Breast epithelium (tissue), 4 donors: ENCODE measurements around the gene TRIM47. TPM values are rescaled to one million over a fixed set of nuclear protein-coding genes. Genes with fewer than 3 reads are reported as not detected.

Experiments
- DNase-seq, 2 donors: peaks; one replicate each; pipeline ENCODE4 v3.0.0-alpha.2; 2019; ENCODE audit warnings: low spot score in 2 of 2
- H3K27ac ChIP-seq, 2 donors: fragments of 200-600 bp; sonication (generic) in 1 of 2; one replicate each; pipeline ENCODE4 v1.5.1; 2016 to 2019; ENCODE audit warnings: mild to moderate bottlenecking in 1 of 2
- H3K27me3 ChIP-seq, 2 donors: fragments of 200-600 bp; sonication (generic) in 1 of 2; one replicate each; pipeline versions ENCODE4 v1.5.1 to v1.6.0; 2017 to 2019; ENCODE audit warnings: control low read depth in 1 of 2, mild to moderate bottlenecking in 1 of 2
- H3K36me3 ChIP-seq: fragments of 200-600 bp; one replicate; pipeline ENCODE4 v1.5.1; 2019
- H3K4me1 ChIP-seq, 2 donors: fragments of 200-600 bp; sonication (generic); one replicate each; pipeline ENCODE4 v1.5.1; 2016 to 2019; ENCODE audit warnings: control low read depth in 1 of 2
- H3K4me3 ChIP-seq, 3 donors: fragments of 200-600 bp; sonication (generic); 1 replicate in 2 of 3; 2 replicates in 1 of 3; pipeline ENCODE4 v1.5.1; 2016 to 2019; ENCODE audit warnings: mild to moderate bottlenecking in 3 of 3, moderate library complexity in 2 of 3
- H3K9me3 ChIP-seq, 2 donors: fragments of 200-600 bp; sonication (generic) in 1 of 2; one replicate each; pipeline ENCODE4 v1.5.1; 2016 to 2019; ENCODE audit warnings: control low read depth in 1 of 2
- POLR2A ChIP-seq: fragments of 450-650 bp; IDR thresholded peaks from one replicate; pipeline ENCODE4 v1.6.1; 2016; ENCODE audit warnings: antibody characterized with exemption, mild to moderate bottlenecking, moderate library complexity
- POLR2AphosphoS5 ChIP-seq, 3 donors: sonication (generic); formaldehyde crosslinking; IDR thresholded peaks; one replicate each; pipeline ENCODE4 v1.6.1; 2017; ENCODE audit warnings: antibody characterized with exemption in 3 of 3
- intact Hi-C: fragments of 100-400 bp; cut with DNase I; formaldehyde crosslinking; loops from one replicate; pipeline ENCODE4 v1.15.1; 2023; ENCODE audit warnings: low total_unique reads
- total RNA-seq, 3 donors: library from RNA; depleted of rRNA; stranded (reverse); fragments of >200 nt; gene quantifications; one replicate each; pipeline ENCODE4 v1.1.0, GENCODE V29; 2016
- TF ChIP-seq, protein P1 (sequence below), 3 donors: fragments of 450-650 bp; IDR thresholded peaks; one replicate each; pipeline ENCODE4 v1.5.1; 2016 to 2017; ENCODE audit warnings: antibody characterized with exemption in 3 of 3, mild to moderate bottlenecking in 3 of 3, moderate library complexity in 3 of 3

The TRIM47 gene
- total RNA-seq, 3 donors from 2014 or later: 15.4 to 26.1 (median 23.3) TPM

DNA sequence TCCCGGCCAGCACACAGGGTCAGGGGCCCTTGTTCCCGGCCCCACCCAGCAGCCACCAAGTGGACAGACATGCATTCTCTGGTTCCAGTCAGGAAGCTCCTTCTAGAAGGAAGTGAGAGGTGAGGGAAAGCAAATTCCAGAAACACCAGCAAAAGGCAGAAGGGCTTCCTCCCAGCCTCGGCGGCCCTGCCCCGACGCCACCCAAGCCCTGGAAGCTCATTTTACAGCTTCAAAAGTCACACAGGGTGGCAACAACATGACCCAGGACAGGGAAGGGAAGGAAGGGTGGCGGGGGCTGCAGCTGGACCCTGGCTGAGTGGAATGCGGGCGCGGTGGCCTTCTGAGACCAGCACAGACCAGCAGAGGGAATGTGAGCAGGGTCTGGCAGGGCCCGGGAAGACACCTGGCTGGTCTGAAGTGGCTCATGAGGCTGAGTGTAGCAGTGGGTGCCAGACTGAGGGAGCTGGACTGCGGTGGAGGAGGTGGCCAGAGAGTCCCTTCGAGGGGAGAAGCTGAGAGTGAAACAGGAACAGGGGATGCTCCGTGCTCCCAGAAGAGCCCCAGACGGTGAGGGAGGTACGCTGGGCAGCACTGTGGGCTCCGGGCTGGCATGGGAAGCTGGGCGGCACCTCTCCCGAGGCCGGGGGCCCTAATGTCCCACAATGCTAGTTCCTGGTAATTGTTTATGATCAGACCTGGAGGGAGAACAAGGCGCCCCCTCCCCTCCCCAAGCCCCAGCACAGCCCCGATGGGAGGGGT lies 32.3 kb downstream of the TRIM47 start:
- DNase-seq: no peak
- Histone ChIP-seq H3K27me3 (no peaks in the 10 kb centered on the region), H3K4me3 (no peak overlapping the region), H3K27ac (peak overlapping the region; percentile 94 to 95), H3K36me3 (peaks cover 7% of the 10 kb centered on the region), H3K9me3 (no peaks in the 10 kb centered on the region), H3K4me1 (peaks cover 16 to 53% of the 10 kb centered on the region in 2 donors)
- intact Hi-C loops: loop anchor here (10.0 kb wide), 1 partner anchor 61 kb away; the partner anchor contains the start of gene UNK
- TF ChIP-seq, protein P1, sequence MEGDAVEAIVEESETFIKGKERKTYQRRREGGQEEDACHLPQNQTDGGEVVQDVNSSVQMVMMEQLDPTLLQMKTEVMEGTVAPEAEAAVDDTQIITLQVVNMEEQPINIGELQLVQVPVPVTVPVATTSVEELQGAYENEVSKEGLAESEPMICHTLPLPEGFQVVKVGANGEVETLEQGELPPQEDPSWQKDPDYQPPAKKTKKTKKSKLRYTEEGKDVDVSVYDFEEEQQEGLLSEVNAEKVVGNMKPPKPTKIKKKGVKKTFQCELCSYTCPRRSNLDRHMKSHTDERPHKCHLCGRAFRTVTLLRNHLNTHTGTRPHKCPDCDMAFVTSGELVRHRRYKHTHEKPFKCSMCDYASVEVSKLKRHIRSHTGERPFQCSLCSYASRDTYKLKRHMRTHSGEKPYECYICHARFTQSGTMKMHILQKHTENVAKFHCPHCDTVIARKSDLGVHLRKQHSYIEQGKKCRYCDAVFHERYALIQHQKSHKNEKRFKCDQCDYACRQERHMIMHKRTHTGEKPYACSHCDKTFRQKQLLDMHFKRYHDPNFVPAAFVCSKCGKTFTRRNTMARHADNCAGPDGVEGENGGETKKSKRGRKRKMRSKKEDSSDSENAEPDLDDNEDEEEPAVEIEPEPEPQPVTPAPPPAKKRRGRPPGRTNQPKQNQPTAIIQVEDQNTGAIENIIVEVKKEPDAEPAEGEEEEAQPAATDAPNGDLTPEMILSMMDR (IDR thresholded peaks at IDR 0.05): no peak
- TF ChIP-seq POLR2AphosphoS5 (IDR thresholded peaks at IDR 0.05) (no peak), POLR2A (no peak)

DNA sequence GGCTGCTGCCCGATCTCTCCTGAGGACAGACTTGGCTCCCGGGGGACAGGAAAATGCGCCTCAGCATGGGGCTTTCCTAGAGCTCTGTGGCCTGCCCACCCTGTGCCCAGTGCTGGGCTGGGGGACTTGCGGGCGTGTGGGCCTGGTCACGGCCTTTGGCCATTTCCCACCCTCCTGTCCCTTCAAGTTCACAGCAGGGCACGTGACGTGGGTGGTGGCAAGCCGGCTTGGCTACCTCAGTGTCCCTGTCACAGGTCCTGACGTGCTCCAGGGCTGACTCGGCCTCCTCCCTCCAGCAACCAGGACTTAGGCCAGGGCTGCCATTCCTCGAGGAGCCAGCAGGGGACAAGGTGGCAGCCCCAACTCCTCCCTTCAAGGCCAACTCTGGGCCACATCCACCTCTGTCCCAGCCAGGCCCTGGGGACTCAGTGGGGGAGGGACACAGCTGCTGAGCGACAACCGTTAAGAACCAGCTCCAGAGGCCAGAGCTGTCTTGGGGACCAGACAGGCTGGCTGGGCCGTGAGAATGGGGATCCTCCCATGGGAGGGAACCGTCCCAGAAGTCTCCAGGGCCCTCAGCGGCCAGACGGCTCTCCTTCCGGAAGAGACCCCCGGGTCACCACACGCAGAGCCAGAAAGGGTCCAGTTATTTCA lies 33.2 kb downstream of the TRIM47 start:
- H3K27ac ChIP-seq: peak overlapping the region; percentile 94 to 95
- DNase-seq: peak; percentile 92 to 95
- peak overlapping the region in 2 of 3 donors; percentile 33 to 46 for H3K4me3 ChIP-seq
- peaks cover 16 to 50% of the 10 kb centered on the region in 2 donors for H3K4me1 ChIP-seq
- peaks cover 7% of the 10 kb centered on the region for H3K36me3 ChIP-seq
- H3K9me3 ChIP-seq: no peaks in the 10 kb centered on the region
- TF ChIP-seq POLR2AphosphoS5 (IDR thresholded peaks at IDR 0.05) (peak; percentile 58 to 73 (median 63)), POLR2A (no peak)
- TF ChIP-seq, protein P1 (IDR thresholded peaks at IDR 0.05): peak; percentile 97 to 99 (median 97)
- intact Hi-C loops: loop anchor here (10.0 kb wide), 1 partner anchor 60 kb away; the partner anchor contains the start of gene UNK
- H3K27me3 ChIP-seq: no peaks in the 10 kb centered on the region

DNA sequence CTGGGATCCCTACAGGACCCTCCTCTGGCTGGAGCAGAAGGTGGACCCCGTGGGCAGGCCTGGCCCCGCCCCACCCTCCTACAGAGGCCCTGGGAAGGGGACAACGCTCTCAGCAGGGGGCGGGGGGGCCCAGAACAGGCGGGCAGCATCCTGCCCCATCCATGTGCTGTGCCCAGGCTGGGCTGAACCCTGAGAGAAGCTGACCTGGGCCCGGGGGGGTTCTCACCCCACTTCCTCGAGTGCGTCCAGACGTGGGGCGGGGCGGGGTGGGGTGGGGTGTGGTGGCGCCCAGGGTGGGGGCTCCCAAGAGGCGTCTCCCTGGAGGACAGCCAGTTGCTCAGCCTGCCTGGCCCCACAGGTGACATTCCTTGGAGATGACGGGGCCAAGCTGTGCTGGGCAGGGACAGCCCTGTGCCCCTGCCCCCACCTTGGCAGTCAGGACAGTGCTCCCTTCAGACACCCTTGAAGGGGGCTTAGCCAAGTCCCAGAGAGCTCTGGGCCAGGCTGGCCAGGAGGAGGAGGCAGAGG lies 33.8 kb downstream of the TRIM47 start:
- intact Hi-C loops: loop anchor here (10.0 kb wide), 1 partner anchor 60 kb away; the partner anchor contains the start of gene UNK
- Histone ChIP-seq H3K36me3 (peaks cover 7% of the 10 kb centered on the region), H3K27me3 (no peaks in the 10 kb centered on the region), H3K4me1 (peaks cover 15 to 45% of the 10 kb centered on the region in 2 donors), H3K9me3 (no peaks in the 10 kb centered on the region), H3K27ac (peak overlapping the region; percentile 94 to 95), H3K4me3 (peak overlapping the region in 2 of 3 donors; percentile 33 to 46)
- peak; percentile 84 to 92 for DNase-seq
- TF ChIP-seq POLR2AphosphoS5 (IDR thresholded peaks at IDR 0.05) (no peak), POLR2A (no peak)
- TF ChIP-seq, protein P1 (IDR thresholded peaks at IDR 0.05): no peak

DNA sequence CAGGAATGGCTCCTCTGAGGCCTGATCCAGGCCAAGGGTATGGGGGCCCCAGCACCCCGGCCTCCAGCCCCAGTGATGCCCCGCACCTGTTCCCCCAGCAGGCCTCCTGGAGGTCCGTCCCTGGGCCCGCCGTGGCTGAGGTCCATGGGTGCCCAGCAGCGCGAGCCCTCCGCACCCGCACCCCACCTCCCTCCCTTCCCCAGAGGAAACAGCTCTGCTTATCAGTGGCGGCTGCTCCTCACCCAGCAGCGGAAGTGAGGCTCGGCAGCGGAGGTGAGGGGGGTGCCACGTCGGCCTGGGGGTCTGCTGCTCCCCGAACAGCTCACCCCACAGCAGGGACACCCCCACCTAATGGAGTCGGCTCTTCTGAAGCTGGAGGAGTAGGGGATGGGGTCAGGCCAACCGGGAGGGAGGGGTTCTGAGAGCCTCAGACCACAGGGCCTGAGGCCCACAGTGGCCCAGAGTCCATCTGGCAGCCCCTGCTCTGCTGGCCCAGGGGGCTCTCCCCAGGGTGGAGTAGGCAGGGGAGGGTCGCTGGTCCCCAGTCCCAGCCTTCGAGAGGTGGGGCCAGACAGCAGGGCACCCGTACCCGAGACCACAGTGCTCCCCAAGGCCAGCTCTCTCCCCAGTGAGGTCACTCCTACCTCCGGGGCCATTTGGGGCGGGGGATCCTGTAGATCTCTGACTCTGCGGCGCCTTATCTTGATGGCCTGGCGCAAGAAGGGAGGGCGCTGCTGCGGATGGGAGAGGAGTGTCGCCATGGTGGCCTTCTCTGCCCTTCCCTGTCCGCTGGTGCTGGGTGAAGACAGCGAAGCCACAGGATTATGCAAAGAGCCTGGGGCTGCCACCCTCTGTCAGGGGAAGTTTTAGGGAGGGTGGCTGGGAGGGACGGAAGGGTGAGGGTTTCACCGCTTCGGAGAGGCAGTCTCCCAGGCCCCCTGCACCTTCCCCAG lies 34.5 kb downstream of the TRIM47 start, which contains the start of gene UNC13D:
TSS of gene UNC13D (minus strand) at position 828 of the 953 bp plus-strand sequence. CDS start at position 761, 67 bp downstream.
- peaks cover 7% of the 10 kb centered on the region for H3K36me3 ChIP-seq
- no peak for TF ChIP-seq POLR2A
- TF ChIP-seq, protein P1 (IDR thresholded peaks at IDR 0.05): no peak
- intact Hi-C loops: loop anchor here (10.0 kb wide), 1 partner anchor 59 kb away; the partner anchor contains the start of gene UNK
- peaks cover 10 to 37% of the 10 kb centered on the region in 2 donors for H3K4me1 ChIP-seq
- DNase-seq: peak in 1 of 2 donors; percentile 66
- no peaks in the 10 kb centered on the region for H3K9me3 ChIP-seq
- H3K4me3 ChIP-seq: peak within 1 kb of the TSS; percentile 15 to 46 (median 33)
- peak within 1 kb of the TSS; percentile 94 to 95 for H3K27ac ChIP-seq
- no peaks in the 10 kb centered on the region for H3K27me3 ChIP-seq
